Measurements from ENCODE around the gene RAB15. TPM values are rescaled to one million over a fixed set of nuclear protein-coding genes. Genes with fewer than 3 reads are reported as not detected.

RAB15 gene
- polyA plus RNA-seq, 1 donor (not counting 4 experiments of a cell fraction or from before 2014, with no cell fraction given), result 2.1 TPM

GRCh38 chr14:65016471-65016870 is 44.3 kb upstream of the RAB15 start:
- Histone ChIP-seq H3K9me3 (ENCODE audit: control insufficient read depth, low read depth, low read length) (no peaks in the 10 kb centered on the region), H3K36me3 (ENCODE audit: control insufficient read depth in 2 of 2, extremely low read depth in 1 of 2, insufficient read depth in 2 of 2, low read length in 2 of 2) (peaks cover 3 to 6% of the 10 kb centered on the region in 2 experiments), H4K20me1 (ENCODE audit: control insufficient read depth, extremely low read depth, insufficient read depth, low read length) (no peaks in the 10 kb centered on the region), H3K9me1 (ENCODE audit: control insufficient read depth, extremely low read depth, insufficient read depth, low read length) (no peaks in the 10 kb centered on the region), H3K27me3 (ENCODE audit: control insufficient read depth, extremely low read depth, insufficient read depth, low read length) (no peaks in the 10 kb centered on the region), H3K4me3 (ENCODE audit: control insufficient read depth in 2 of 3, extremely low read depth in 1 of 3, insufficient read depth in 2 of 3, low read depth in 1 of 3, low read length in 3 of 3) (no peak overlapping the region), H3K79me2 (ENCODE audit: control insufficient read depth, insufficient read depth, low read length) (no peaks in the 10 kb centered on the region), H2AFZ (ENCODE audit: control insufficient read depth, low read length) (no peak overlapping the region), H3K4me2 (ENCODE audit: control insufficient read depth, extremely low read depth, insufficient read depth, low read depth, low read length) (no peak overlapping the region), H3K27ac (ENCODE audit: control insufficient read depth, insufficient read depth, low read length) (no peak overlapping the region), H3K4me1 (ENCODE audit: control insufficient read depth, extremely low read depth, insufficient read depth, low read length) (no peaks in the 10 kb centered on the region), H3K9ac (ENCODE audit: control insufficient read depth, extremely low read depth, insufficient read depth, low read length) (no peak overlapping the region)
- no peak for FAIRE-seq
- dilution Hi-C loops (cut with MboI; ENCODE audit: extremely low pct_ligation_motif_present, low sequenced_read_pairs), result no loop called here
- no peak for DNase-seq (ENCODE audit: low read depth, low spot score)
- TF ChIP-seq CTCF (optimal IDR thresholded peaks at IDR 0.05 in 1 of 3, IDR thresholded peaks at IDR 0.05 in 1 of 3, conservative IDR thresholded peaks at IDR 0.05 in 1 of 3; ENCODE audit: extremely low read depth in 1 of 3, insufficient read depth in 2 of 3, low read length in 3 of 3), result no peak
- no peak for TF ChIP-seq EZH2 (IDR thresholded peaks at IDR 0.05; ENCODE audit: low read length)

- peaks cover 3 to 7% of the 10 kb centered on the region in 2 experiments for H3K36me3 ChIP-seq (ENCODE audit: control insufficient read depth in 2 of 2, extremely low read depth in 1 of 2, insufficient read depth in 2 of 2, low read length in 2 of 2)
- no peaks in the 10 kb centered on the region for H3K9me3 ChIP-seq (ENCODE audit: control insufficient read depth, low read depth, low read length)
- DNase-seq (ENCODE audit: low read depth, low spot score) (no peak), FAIRE-seq (no peak)
- H3K4me2 ChIP-seq (ENCODE audit: control insufficient read depth, extremely low read depth, insufficient read depth, low read depth, low read length), result no peak overlapping the region
- no peak overlapping the region for H3K27ac ChIP-seq (ENCODE audit: control insufficient read depth, insufficient read depth, low read length)
- H3K27me3 ChIP-seq (ENCODE audit: control insufficient read depth, extremely low read depth, insufficient read depth, low read length), result no peaks in the 10 kb centered on the region
- no peak overlapping the region for H3K4me3 ChIP-seq (ENCODE audit: control insufficient read depth in 2 of 3, extremely low read depth in 1 of 3, insufficient read depth in 2 of 3, low read depth in 1 of 3, low read length in 3 of 3)
- H4K20me1 ChIP-seq (ENCODE audit: control insufficient read depth, extremely low read depth, insufficient read depth, low read length), result no peaks in the 10 kb centered on the region
- H3K79me2 ChIP-seq (ENCODE audit: control insufficient read depth, insufficient read depth, low read length), result no peaks in the 10 kb centered on the region
- no peaks in the 10 kb centered on the region for H3K4me1 ChIP-seq (ENCODE audit: control insufficient read depth, extremely low read depth, insufficient read depth, low read length)
- TF ChIP-seq EZH2 (IDR thresholded peaks at IDR 0.05; ENCODE audit: low read length) (no peak), CTCF (optimal IDR thresholded peaks at IDR 0.05 in 1 of 3, IDR thresholded peaks at IDR 0.05 in 1 of 3, conservative IDR thresholded peaks at IDR 0.05 in 1 of 3; ENCODE audit: extremely low read depth in 1 of 3, insufficient read depth in 2 of 3, low read length in 3 of 3) (no peak)
- H3K9ac ChIP-seq (ENCODE audit: control insufficient read depth, extremely low read depth, insufficient read depth, low read length), result no peak overlapping the region
- H3K9me1 ChIP-seq (ENCODE audit: control insufficient read depth, extremely low read depth, insufficient read depth, low read length), result no peaks in the 10 kb centered on the region
- dilution Hi-C loops (cut with MboI; ENCODE audit: extremely low pct_ligation_motif_present, low sequenced_read_pairs), result no loop called here
- no peak overlapping the region for H2AFZ ChIP-seq (ENCODE audit: control insufficient read depth, low read length)
These were observed 43.3 kb upstream of the RAB15 start for GRCh38 chr14:65015391-65015790.

All from keratinocyte (primary cell).